K562 (cell line): ENCODE data around the gene SLC25A10. TPM values are rescaled to one million over a fixed set of nuclear protein-coding genes. Genes with fewer than 3 reads are reported as not detected.

Source experiments
- POLR2H ChIP-seq: IDR thresholded peaks from 2 replicates; pipeline ENCODE4 v1.6.1; 2016; ENCODE audit warnings: missing genetic modification characterization, low read depth, mild to moderate bottlenecking, control low read depth, missing compliant biosample characterization, moderate library complexity
- RBFOX2 ChIP-seq: fragments of 200-400 bp; formaldehyde crosslinking; IDR thresholded peaks from 2 replicates; pipeline ENCODE4 v1.6.1; 2017; ENCODE audit warnings: low read depth, mild to moderate bottlenecking, low read length, moderate library complexity
- polyA plus RNA-seq, 8 experiments: library from polyadenylated mRNA; depleted of rRNA in 4 of 8; stranded (reverse) in 5 of 8; unstranded in 3 of 8; fragments of >200 nt; fragmentation: Nextera tagmentation in 2 of 8; fragmentation: Illumina TruSeq in 1 of 8; extraction: Ambion mirVana in 2 of 8; extraction: Trizol in 1 of 8; gene quantifications; 2 replicates each; pipeline versions ENCODE4 v1.2.1 to v1.2.3, GENCODE V29; 2011 to 2014; ENCODE audit warnings: inconsistent platforms in 1 of 8, missing spikeins in 1 of 8
- total RNA-seq, 7 experiments: library from RNA; depleted of rRNA in 6 of 7; stranded (reverse); fragments of >200 nt in 6 of 7; fragmentation: Illumina TruSeq in 2 of 7; extraction: Trizol in 2 of 7; gene quantifications; 2 replicates each; pipeline versions ENCODE4 v1.2.1 to v1.2.3, GENCODE V29; 2011 to 2021; ENCODE audit warnings: low replicate concordance in 1 of 7
- TF ChIP-seq, protein P1 (sequence below): sonication (generic); formaldehyde crosslinking; IDR thresholded peaks from 2 replicates; pipeline ENCODE4 v1.8.1; 2023; ENCODE audit warnings: mild to moderate bottlenecking, missing genetic modification reagents
- TF ChIP-seq, protein P2 (sequence below): IDR thresholded peaks from 2 replicates; pipeline ENCODE4 v1.6.1; 2011; ENCODE audit warnings: borderline replicate concordance, low read depth, mild to moderate bottlenecking, moderate library complexity, low read length; ENCODE audit not compliant: insufficient read depth, poor library complexity, severe bottlenecking
- TF ChIP-seq, protein P3 (sequence below): fragments of 200-800 bp; sonication (Bioruptor generic); IDR thresholded peaks from 2 replicates; pipeline ENCODE4 v1.6.1; 2017; ENCODE audit warnings: missing genetic modification characterization, missing compliant biosample characterization

SLC25A10 gene
- total and polyA plus RNA-seq, 9 of the 15 experiments (the other 6 are each of a cell fraction or from before 2014, with no cell fraction given), result 0.10 to 85.6 (median 34.3) TPM

DNA sequence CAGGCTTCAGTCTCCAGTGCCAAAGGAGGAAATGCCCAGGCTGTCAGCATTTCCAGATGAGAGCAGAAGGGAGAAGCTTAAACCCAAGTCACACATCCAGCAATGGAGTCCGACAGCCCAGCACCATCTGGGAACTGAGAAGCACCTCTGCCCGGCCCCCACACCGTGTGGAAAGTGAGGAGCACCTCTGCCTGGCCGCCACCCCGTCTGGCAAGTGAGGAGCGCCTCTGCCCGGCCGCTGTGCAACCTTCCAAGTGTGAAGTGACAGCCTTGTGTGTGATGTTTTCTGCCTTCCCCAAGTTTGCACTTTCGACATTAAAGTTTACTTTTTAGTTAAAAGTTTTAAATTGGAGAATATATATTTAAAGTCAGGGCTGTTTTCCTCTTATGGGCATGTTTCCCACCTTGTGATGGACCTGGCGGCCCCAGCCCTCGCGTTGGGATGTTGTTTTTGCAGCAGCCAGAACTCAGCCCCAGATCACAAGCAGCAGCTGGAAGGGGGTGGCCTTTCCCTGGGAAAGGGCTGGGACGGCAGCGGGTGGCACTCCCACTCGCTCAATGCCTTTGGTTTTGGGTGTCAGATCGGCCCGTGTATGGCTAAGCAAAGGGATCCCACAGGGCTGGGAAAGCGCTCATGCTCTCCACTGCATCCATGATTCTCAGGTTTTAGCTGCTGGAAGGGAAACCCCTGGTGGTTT is 38.4 kb upstream of the SLC25A10 start (continued):
- TF ChIP-seq, protein P1, sequence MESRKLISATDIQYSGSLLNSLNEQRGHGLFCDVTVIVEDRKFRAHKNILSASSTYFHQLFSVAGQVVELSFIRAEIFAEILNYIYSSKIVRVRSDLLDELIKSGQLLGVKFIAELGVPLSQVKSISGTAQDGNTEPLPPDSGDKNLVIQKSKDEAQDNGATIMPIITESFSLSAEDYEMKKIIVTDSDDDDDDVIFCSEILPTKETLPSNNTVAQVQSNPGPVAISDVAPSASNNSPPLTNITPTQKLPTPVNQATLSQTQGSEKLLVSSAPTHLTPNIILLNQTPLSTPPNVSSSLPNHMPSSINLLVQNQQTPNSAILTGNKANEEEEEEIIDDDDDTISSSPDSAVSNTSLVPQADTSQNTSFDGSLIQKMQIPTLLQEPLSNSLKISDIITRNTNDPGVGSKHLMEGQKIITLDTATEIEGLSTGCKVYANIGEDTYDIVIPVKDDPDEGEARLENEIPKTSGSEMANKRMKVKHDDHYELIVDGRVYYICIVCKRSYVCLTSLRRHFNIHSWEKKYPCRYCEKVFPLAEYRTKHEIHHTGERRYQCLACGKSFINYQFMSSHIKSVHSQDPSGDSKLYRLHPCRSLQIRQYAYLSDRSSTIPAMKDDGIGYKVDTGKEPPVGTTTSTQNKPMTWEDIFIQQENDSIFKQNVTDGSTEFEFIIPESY, result 0 out of 2 replicates have a peak, but pooled peaks have one; percentile 51
- TF ChIP-seq RBFOX2 (peak; percentile 45), POLR2H (tag) (no peak)
- TF ChIP-seq, protein P2, sequence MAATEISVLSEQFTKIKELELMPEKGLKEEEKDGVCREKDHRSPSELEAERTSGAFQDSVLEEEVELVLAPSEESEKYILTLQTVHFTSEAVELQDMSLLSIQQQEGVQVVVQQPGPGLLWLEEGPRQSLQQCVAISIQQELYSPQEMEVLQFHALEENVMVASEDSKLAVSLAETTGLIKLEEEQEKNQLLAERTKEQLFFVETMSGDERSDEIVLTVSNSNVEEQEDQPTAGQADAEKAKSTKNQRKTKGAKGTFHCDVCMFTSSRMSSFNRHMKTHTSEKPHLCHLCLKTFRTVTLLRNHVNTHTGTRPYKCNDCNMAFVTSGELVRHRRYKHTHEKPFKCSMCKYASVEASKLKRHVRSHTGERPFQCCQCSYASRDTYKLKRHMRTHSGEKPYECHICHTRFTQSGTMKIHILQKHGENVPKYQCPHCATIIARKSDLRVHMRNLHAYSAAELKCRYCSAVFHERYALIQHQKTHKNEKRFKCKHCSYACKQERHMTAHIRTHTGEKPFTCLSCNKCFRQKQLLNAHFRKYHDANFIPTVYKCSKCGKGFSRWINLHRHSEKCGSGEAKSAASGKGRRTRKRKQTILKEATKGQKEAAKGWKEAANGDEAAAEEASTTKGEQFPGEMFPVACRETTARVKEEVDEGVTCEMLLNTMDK, result no peak
- TF ChIP-seq, protein P3, sequence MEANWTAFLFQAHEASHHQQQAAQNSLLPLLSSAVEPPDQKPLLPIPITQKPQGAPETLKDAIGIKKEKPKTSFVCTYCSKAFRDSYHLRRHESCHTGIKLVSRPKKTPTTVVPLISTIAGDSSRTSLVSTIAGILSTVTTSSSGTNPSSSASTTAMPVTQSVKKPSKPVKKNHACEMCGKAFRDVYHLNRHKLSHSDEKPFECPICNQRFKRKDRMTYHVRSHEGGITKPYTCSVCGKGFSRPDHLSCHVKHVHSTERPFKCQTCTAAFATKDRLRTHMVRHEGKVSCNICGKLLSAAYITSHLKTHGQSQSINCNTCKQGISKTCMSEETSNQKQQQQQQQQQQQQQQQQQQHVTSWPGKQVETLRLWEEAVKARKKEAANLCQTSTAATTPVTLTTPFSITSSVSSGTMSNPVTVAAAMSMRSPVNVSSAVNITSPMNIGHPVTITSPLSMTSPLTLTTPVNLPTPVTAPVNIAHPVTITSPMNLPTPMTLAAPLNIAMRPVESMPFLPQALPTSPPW (CRISPR knock-in tag), result no peak
